HG03558 (cell line): ENCODE measurements around the gene CHST4.
"Not testable (repeated sequence)": the region's sequence is repeated elsewhere in the genome, so short reads cannot be mapped to it uniquely, and the experiment has no call there.

Experiments
- ATAC-seq: cut with Tn5 transposase; IDR thresholded peaks from one replicate; pipeline ENCODE4 v1.9.1; 2021; ENCODE audit warnings: moderate number of reproducible peaks; ENCODE audit not compliant: unreplicated experiment; ENCODE audit errors: extremely low read depth

Gene CHST4

DNA sequence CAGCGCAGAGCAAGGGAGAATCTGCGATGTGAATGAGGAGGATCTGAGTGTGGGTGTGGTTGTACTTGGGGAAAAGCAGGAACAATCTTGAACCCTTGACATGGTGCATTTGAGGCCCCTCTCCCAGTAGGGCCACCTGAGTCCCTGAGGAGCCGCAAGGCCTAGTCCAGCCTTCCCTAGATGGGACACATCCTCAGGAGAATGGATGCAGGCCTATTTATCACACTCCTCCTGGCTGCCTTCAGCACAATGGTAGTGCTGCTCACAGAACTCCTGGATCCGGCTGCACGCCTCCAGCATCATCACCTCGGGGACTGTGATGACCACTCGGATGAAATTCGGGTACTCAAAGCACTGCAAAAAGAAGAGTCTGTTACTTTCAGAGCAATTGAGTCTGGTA lies 41.7 kb downstream of the CHST4 start:
- ATAC-seq, result no peak

DNA sequence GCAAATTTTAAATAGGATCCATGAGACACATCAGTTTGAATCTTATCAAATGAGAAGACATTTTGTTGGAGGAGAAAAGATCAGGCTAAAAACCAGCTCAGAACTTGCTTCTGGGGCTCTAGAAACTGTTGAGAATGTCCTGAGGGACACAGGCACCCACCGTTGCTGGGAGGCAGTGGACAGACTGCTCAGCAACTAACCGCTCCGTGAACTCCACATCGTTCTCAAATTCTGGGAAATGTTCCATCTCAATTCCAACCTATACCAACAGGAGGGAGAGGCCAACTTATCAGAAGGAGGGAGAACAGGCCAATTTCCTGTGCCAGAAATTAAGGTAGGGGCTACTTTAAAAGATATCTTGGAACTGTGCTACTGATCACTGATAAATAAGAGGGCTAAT lies 42.3 kb downstream of the CHST4 start:
- ATAC-seq, result no peak

DNA sequence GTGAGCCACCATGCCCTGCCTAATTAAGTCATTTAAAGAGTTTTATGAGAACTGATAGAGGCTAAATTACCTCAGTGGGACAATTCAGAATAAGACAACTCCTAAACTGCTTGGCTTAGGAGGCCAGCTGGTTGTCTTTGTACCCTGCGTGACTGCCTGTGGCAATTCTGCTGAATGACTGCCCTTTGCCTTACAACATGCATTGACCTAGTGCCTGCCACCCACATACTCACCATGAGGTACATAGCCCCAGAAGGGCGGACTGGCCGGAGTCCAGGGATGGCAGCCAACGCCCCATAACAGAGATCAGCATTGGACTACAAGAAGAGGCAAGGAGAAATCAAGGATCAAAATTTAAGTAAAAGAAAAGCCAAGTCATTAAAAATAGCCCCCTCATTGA lies 43.4 kb downstream of the CHST4 start:
- ATAC-seq, result no peak

DNA sequence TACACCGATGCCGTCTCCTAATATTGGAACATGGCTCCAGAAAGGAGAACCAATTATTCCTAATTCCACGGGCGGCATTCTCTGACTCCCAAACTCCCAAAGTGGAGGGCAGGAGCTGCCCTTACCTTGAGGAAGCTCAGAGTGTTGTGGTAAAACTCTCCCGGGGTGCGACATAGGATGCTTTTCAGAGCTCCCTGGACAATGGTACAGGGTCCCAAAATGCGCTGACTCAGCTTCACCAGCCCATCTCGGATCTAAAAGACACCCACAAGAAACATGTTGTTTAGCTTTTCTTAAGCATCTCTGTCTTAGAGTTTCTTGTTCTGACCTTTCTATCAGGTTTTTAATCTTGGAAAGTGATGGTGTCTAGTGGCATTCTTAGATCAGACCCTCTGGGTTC lies 43.9 kb downstream of the CHST4 start:
- ATAC-seq, result no peak

DNA sequence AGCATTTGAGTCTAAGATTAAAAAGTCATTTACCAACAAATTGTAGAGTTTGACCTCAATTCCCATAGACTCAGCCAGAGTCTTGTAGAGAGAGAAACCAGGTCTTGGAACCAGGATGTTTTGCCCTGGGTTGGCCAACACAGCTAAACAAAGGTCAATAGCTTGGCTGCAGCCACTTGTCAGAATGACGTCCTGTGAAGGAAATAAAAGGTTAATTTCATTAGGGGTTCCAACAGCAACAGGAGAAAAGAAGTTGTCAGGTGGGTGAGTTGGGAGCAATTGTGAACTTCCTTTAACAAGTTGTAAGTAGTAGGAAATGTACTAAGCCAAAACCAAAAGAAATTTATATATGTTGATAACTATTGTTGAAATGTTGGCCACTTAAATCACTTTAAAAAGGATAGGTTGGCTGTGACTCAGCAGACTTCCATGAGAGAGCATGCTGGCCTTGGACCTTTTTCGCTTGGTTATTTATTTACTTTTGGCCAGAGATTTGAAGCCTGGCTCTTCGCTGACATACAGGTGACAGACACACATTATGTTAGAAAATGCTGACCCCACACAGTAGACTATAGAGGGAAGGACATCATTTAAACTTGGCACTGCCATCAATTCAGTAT lies 46.4 kb downstream of the CHST4 start:
- no peak for ATAC-seq

DNA sequence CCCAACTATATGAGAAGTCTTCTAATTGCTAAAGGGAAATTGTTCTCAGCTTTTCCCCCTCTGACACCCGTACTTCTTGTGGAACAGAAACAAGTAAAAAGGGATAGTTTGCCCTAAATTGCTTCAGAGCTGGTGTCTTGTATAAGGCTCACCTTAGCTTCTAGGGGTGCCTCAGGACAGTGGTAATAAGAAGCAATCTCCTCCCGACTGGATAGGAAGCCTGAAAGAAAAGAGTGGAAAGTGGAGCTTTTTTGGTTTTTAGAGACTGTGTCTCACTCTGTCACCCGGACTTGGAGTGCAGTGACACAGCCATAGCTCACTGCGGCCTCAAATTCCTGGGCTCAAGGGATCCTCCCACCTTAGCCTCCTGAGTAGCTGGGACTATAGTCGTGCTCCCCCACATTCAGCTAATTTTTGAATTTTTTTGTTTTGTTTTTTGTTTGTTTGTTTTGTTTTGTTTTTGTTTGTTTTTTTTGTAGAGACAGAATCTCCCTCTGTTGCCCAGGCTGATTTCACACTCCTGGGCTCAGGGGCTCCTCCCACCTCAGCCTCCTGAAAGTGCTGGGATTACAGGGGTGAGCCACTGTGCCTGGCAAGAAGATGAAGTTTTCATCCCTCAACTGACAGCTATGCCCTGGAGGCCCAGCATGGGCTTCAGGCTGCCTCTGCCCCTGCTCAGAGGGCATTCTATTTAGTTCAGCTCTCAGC lies 47.3 kb downstream of the CHST4 start:
- ATAC-seq, result no peak

DNA sequence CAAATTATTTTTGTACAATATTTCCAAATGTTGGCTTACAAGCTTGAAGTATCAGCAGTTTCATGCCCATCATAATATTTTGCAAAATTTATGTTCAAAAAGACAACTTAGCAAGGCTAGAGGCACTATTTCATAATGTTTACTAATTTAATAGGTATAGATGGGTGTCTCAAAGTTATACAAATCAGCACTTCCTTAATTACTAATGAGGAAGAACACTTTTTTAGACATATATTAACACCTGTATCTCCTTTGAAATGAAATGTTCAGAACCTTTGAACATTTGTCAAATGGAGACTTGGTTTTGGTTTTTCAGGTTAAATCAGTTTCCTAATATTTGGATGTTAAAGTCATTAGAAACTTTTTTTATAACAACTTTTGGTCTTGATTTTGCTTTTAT lies 48.5 kb downstream of the CHST4 start:
- ATAC-seq, result no peak

DNA sequence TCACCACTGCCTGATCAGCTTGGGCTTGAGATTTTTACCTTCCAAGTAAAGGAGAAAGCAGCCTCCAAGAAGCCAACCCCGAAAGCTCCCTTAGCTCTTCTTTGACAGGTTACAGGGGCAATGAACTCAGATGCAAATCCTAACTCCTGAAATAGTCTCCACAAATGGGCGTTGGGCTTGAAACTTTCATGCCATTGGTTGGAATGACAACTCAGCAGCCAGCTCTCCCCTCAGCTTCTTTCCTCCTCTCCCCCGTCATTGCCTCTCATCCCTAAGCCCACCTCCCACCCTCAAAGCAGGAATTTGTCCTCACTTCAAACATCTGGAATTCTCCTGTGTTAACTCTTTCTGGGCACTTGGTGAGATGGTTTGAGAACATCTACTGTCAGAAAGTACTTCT lies 50.7 kb downstream of the CHST4 start, which contains the start of gene TAT:
TSS of gene TAT (minus strand) at position 122 of the 400 bp plus-strand sequence. CDS start 677 bp downstream, outside the sequence.
- ATAC-seq, result no peak

DNA sequence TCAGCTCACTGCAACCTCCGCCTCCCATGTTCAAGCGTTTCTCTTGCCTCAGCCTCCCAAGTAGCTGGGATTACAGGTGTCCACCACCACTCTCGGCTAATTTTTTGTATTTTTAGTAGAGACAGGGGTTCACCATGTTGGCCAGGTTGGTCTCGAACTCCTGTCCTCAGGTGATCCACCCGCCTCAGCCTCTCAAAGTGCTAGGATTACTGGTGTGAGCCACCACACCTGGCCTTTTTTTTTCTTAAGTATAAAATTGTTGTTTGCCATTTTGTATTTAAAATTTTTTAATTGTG lies 56.3 kb downstream of the CHST4 start:
- not testable (repeated sequence) for ATAC-seq

DNA sequence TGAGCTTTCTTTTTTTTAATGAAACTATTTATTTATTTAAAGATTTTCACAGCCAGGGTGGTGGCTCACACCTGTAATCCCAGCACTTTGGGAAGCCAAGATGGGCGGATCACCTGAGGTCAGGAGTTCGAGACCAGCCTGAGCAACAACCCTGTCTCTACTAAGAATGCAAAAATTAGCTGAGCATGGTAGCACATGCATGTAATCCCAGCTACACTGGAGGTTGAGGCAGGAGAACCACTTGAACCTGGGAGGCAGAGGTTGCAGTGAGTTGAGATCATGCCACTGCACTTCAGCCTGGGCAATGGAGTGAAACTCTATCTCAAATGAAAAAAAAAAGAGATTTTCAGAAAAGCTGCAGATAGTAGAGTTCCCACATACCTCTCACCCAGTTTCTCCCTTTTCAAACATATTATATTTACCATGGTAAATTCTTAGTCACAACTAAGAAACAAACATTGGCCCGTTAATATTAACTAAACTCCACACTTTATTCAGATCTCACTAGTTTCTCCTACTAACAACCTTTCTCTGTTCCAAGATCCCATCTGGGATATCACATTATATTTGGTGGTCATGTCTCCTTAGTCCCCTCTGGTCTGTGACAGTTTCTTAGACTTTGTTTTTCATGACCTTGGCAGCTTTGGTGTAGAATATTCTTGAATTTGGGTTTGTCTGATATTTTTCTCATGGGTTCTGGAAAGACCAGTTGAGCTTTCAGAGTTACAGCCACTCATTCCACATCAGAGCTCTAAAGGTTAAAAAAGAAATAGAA lies 58.5 kb downstream of the CHST4 start:
- ATAC-seq, result no peak

DNA sequence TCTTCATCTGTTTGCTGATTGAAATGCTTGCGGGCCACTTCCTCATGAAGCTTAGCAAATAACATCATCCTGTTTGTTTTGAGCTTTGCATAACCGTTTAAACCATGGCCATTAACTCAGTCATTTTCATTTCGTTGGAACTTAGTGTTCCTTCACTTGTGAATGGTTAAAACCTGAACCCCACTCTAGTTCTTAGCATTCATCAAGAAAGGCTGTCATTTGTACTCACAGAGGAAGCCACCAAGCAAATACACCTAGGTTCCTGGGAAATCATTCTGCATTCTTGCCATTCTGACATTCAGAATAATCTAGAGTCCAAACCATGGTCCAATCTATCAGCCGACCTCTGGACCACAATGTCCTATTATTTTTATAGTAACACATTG lies 59.1 kb downstream of the CHST4 start:
- no peak for ATAC-seq
